ENCODE measurements around the gene CASP6.
A peak's percentile ranks its signal among the peaks of the same experiment; 100 is the strongest.
"Not testable (repeated sequence)": the region's sequence is repeated elsewhere in the genome, so short reads cannot be mapped to it uniquely, and the experiment has no call there.

The CASP6 gene

GRCh38 chr4:109698656-109699055, 4.6 kb downstream of the CASP6 start:
- Mint-ChIP-seq H3K27me3 (no peaks in the 10 kb centered on the region), H3K4me3 (no peak overlapping the region), H3K27ac (peak overlapping the region; percentile 6), H3K36me3 (peaks cover 11% of the 10 kb centered on the region), H3K4me1 (ENCODE audit: low read depth) (peaks cover 45% of the 10 kb centered on the region), H3K9me3 (ENCODE audit: low read depth) (no peaks in the 10 kb centered on the region)

GRCh38 chr4:109691411-109691920, 11.8 kb downstream of the CASP6 start:
- peaks cover 46% of the 10 kb centered on the region for H3K4me1 Mint-ChIP-seq (ENCODE audit: low read depth)
- no peaks in the 10 kb centered on the region for H3K9me3 Mint-ChIP-seq (ENCODE audit: low read depth)
- no peaks in the 10 kb centered on the region for H3K27me3 Mint-ChIP-seq
- H3K36me3 Mint-ChIP-seq = peaks cover 31% of the 10 kb centered on the region
- H3K4me3 Mint-ChIP-seq = peak overlapping the region; percentile 54
- peak overlapping the region; percentile 94 for H3K27ac Mint-ChIP-seq

GRCh38 chr4:109690690-109691410, 12.4 kb downstream of the CASP6 start:
- H3K4me3 Mint-ChIP-seq = peak overlapping the region; percentile 54
- peaks cover 44% of the 10 kb centered on the region for H3K4me1 Mint-ChIP-seq (ENCODE audit: low read depth)
- H3K36me3 Mint-ChIP-seq = peaks cover 29% of the 10 kb centered on the region
- peak overlapping the region; percentile 94 for H3K27ac Mint-ChIP-seq
- H3K9me3 Mint-ChIP-seq (ENCODE audit: low read depth) = no peaks in the 10 kb centered on the region
- no peaks in the 10 kb centered on the region for H3K27me3 Mint-ChIP-seq

GRCh38 chr4:109684727-109685126, 18.5 kb downstream of the CASP6 start:
- Mint-ChIP-seq H3K36me3 (peaks cover 14% of the 10 kb centered on the region), H3K9me3 (ENCODE audit: low read depth) (no peaks in the 10 kb centered on the region), H3K27ac (peak overlapping the region; percentile 72), H3K4me3 (no peak overlapping the region), H3K4me1 (ENCODE audit: low read depth) (peaks cover 34% of the 10 kb centered on the region), H3K27me3 (no peaks in the 10 kb centered on the region)

GRCh38 chr4:109683621-109684253, 19.5 kb downstream of the CASP6 start:
- Mint-ChIP-seq H3K4me1 (ENCODE audit: low read depth) (peaks cover 31% of the 10 kb centered on the region), H3K27me3 (no peaks in the 10 kb centered on the region), H3K27ac (peak overlapping the region; percentile 78), H3K9me3 (ENCODE audit: low read depth) (no peaks in the 10 kb centered on the region), H3K36me3 (peaks cover 12% of the 10 kb centered on the region), H3K4me3 (no peak overlapping the region)

- Mint-ChIP-seq H3K27me3 (no peaks in the 10 kb centered on the region), H3K27ac (peak overlapping the region; percentile 83), H3K4me1 (ENCODE audit: low read depth) (peaks cover 31% of the 10 kb centered on the region), H3K4me3 (no peak overlapping the region), H3K36me3 (peaks cover 12% of the 10 kb centered on the region), H3K9me3 (ENCODE audit: low read depth) (no peaks in the 10 kb centered on the region)
Observed at GRCh38 chr4:109682875-109683274, 20.4 kb downstream of the CASP6 start.

GRCh38 chr4:109678925-109679324, 24.3 kb downstream of the CASP6 start:
- H3K27me3 Mint-ChIP-seq; H3K4me3 Mint-ChIP-seq; H3K27ac Mint-ChIP-seq; H3K9me3 Mint-ChIP-seq (ENCODE audit: low read depth): not testable (repeated sequence)
- Mint-ChIP-seq H3K36me3 (peaks cover 13% of the 10 kb centered on the region), H3K4me1 (ENCODE audit: low read depth) (peaks cover 45% of the 10 kb centered on the region)

GRCh38 chr4:109678472-109678871, 24.8 kb downstream of the CASP6 start:
- Mint-ChIP-seq H3K4me1 (ENCODE audit: low read depth) (peaks cover 44% of the 10 kb centered on the region), H3K36me3 (peaks cover 13% of the 10 kb centered on the region)
- H3K9me3 Mint-ChIP-seq (ENCODE audit: low read depth); H3K27me3 Mint-ChIP-seq; H3K4me3 Mint-ChIP-seq; H3K27ac Mint-ChIP-seq: not testable (repeated sequence)

GRCh38 chr4:109676886-109677285, 26.4 kb downstream of the CASP6 start:
- no peaks in the 10 kb centered on the region for H3K9me3 Mint-ChIP-seq (ENCODE audit: low read depth)
- no peak overlapping the region for H3K4me3 Mint-ChIP-seq
- H3K27me3 Mint-ChIP-seq = no peaks in the 10 kb centered on the region
- peaks cover 35% of the 10 kb centered on the region for H3K4me1 Mint-ChIP-seq (ENCODE audit: low read depth)
- H3K36me3 Mint-ChIP-seq = peaks cover 7% of the 10 kb centered on the region
- H3K27ac Mint-ChIP-seq = peak overlapping the region; percentile 81

GRCh38 chr4:109675843-109676242, 27.4 kb downstream of the CASP6 start:
- no peak overlapping the region for H3K4me3 Mint-ChIP-seq
- peaks cover 17% of the 10 kb centered on the region for H3K36me3 Mint-ChIP-seq
- H3K27me3 Mint-ChIP-seq = no peaks in the 10 kb centered on the region
- peaks cover 10% of the 10 kb centered on the region for H3K9me3 Mint-ChIP-seq (ENCODE audit: low read depth)
- peak overlapping the region; percentile 75 for H3K27ac Mint-ChIP-seq
- H3K4me1 Mint-ChIP-seq (ENCODE audit: low read depth) = peaks cover 44% of the 10 kb centered on the region

- Mint-ChIP-seq H3K27ac (peak overlapping the region; percentile 75), H3K9me3 (ENCODE audit: low read depth) (peaks cover 13% of the 10 kb centered on the region), H3K27me3 (no peaks in the 10 kb centered on the region), H3K4me3 (no peak overlapping the region), H3K36me3 (peaks cover 20% of the 10 kb centered on the region), H3K4me1 (ENCODE audit: low read depth) (peaks cover 47% of the 10 kb centered on the region)
Observed at GRCh38 chr4:109675181-109675580, 28.1 kb downstream of the CASP6 start.

GRCh38 chr4:109673303-109673702, 29.9 kb downstream of the CASP6 start:
- Mint-ChIP-seq H3K9me3 (ENCODE audit: low read depth) (peaks cover 13% of the 10 kb centered on the region), H3K36me3 (peaks cover 20% of the 10 kb centered on the region), H3K4me3 (no peak overlapping the region), H3K27me3 (no peaks in the 10 kb centered on the region), H3K4me1 (ENCODE audit: low read depth) (peaks cover 62% of the 10 kb centered on the region), H3K27ac (no peak overlapping the region)

- peaks cover 67% of the 10 kb centered on the region for H3K4me1 Mint-ChIP-seq (ENCODE audit: low read depth)
- peaks cover 13% of the 10 kb centered on the region for H3K9me3 Mint-ChIP-seq (ENCODE audit: low read depth)
- H3K36me3 Mint-ChIP-seq = peaks cover 20% of the 10 kb centered on the region
- no peak overlapping the region for H3K27ac Mint-ChIP-seq
- H3K4me3 Mint-ChIP-seq = no peak overlapping the region
- no peaks in the 10 kb centered on the region for H3K27me3 Mint-ChIP-seq
Observed at GRCh38 chr4:109672169-109672930, 30.9 kb downstream of the CASP6 start.

GRCh38 chr4:109671350-109671749, 31.9 kb downstream of the CASP6 start:
- peaks cover 68% of the 10 kb centered on the region for H3K4me1 Mint-ChIP-seq (ENCODE audit: low read depth)
- H3K27me3 Mint-ChIP-seq = no peaks in the 10 kb centered on the region
- peaks cover 17% of the 10 kb centered on the region for H3K36me3 Mint-ChIP-seq
- peak overlapping the region; percentile 93 for H3K27ac Mint-ChIP-seq
- peaks cover 13% of the 10 kb centered on the region for H3K9me3 Mint-ChIP-seq (ENCODE audit: low read depth)
- H3K4me3 Mint-ChIP-seq = peak overlapping the region; percentile 60

Measured in activated naive CD8-positive, alpha-beta T cell (primary cell).